ENCODE results near the gene CPSF4L.

- TF ChIP-seq CTCF (IDR thresholded peaks at IDR 0.05): no peak
- no peak for TF ChIP-seq EZH2 (IDR thresholded peaks at IDR 0.05)
- TF ChIP-seq EZH2phosphoT487 (IDR thresholded peaks at IDR 0.05): no peak
These were observed 4.3 kb upstream of the CPSF4L start for GRCh38 chr17:73265646-73266640.

Measured in neural progenitor cell (in vitro differentiated cells).